ENCODE data around the gene GATAD2B. TPM values are rescaled to one million over a fixed set of nuclear protein-coding genes. Genes with fewer than 3 reads are reported as not detected.
A peak's percentile ranks its signal among the peaks of the same experiment; 100 is the strongest.

Gene GATAD2B
- total RNA-seq, 1 donor from 2014 or later = 48.4 TPM

GRCh38 chr1:153882296-153882912 is 40.4 kb downstream of the GATAD2B start:
- peak overlapping the region; percentile 62 for H3K27ac ChIP-seq (ENCODE audit: low read depth, low read length)
- DNase-seq (ENCODE audit: low read depth) (peak; percentile 11), FAIRE-seq (no peak)
- H3K4me3 ChIP-seq (ENCODE audit: insufficient read depth, low read depth, low read length) = peak overlapping the region; percentile 41
- Mint-ChIP-seq H3K4me1 (ENCODE audit: low read depth, unreplicated experiment) (peaks cover 9% of the 10 kb centered on the region), H3K36me3 (ENCODE audit: low read depth, unreplicated experiment) (no peaks in the 10 kb centered on the region), H3K27ac (ENCODE audit: unreplicated experiment) (no peak overlapping the region), H3K27me3 (ENCODE audit: low read depth, unreplicated experiment) (no peaks in the 10 kb centered on the region), H3K4me3 (ENCODE audit: unreplicated experiment) (no peak overlapping the region), H3K9me3 (ENCODE audit: unreplicated experiment) (no peaks in the 10 kb centered on the region)
- TF ChIP-seq CTCF (IDR thresholded peaks at IDR 0.05; ENCODE audit: insufficient read depth, low read depth, low read length) = no peak
- no peak for TF ChIP-seq EZH2 (IDR thresholded peaks at IDR 0.05; ENCODE audit: insufficient read depth, low read length)
- no peaks in the 10 kb centered on the region for H3K27me3 ChIP-seq (ENCODE audit: insufficient read depth, low read length)
- H2AFZ ChIP-seq (ENCODE audit: low read depth, low read length) = no peak overlapping the region
- no peaks in the 10 kb centered on the region for H3K36me3 ChIP-seq (ENCODE audit: insufficient read depth, low read length)
- H4K20me1 ChIP-seq (ENCODE audit: insufficient read depth, low read length) = peaks cover 34% of the 10 kb centered on the region
- peaks cover 86% of the 10 kb centered on the region for H3K79me2 ChIP-seq (ENCODE audit: insufficient read depth, low read length)
- H3K9ac ChIP-seq (ENCODE audit: low read length) = peak overlapping the region; percentile 84
- H3K9me3 ChIP-seq (ENCODE audit: insufficient read depth, low read depth, low read length) = no peaks in the 10 kb centered on the region
- H3K4me1 ChIP-seq (ENCODE audit: insufficient read depth, low read length) = peaks cover 18% of the 10 kb centered on the region
- H3K4me2 ChIP-seq (ENCODE audit: low read length) = peak overlapping the region; percentile 88

GRCh38 chr1:153881751-153882150 is 41.0 kb downstream of the GATAD2B start:
- Mint-ChIP-seq H3K27me3 (ENCODE audit: low read depth, unreplicated experiment) (no peaks in the 10 kb centered on the region), H3K27ac (ENCODE audit: unreplicated experiment) (no peak overlapping the region), H3K36me3 (ENCODE audit: low read depth, unreplicated experiment) (no peaks in the 10 kb centered on the region), H3K4me1 (ENCODE audit: low read depth, unreplicated experiment) (peaks cover 7% of the 10 kb centered on the region), H3K9me3 (ENCODE audit: unreplicated experiment) (no peaks in the 10 kb centered on the region), H3K4me3 (ENCODE audit: unreplicated experiment) (no peak overlapping the region)
- Histone ChIP-seq H3K9me3 (ENCODE audit: insufficient read depth, low read depth, low read length) (no peaks in the 10 kb centered on the region), H3K36me3 (ENCODE audit: insufficient read depth, low read length) (no peaks in the 10 kb centered on the region), H2AFZ (ENCODE audit: low read depth, low read length) (peak overlapping the region; percentile 19), H3K27ac (ENCODE audit: low read depth, low read length) (peak overlapping the region; percentile 62), H3K4me1 (ENCODE audit: insufficient read depth, low read length) (peaks cover 18% of the 10 kb centered on the region), H3K9ac (ENCODE audit: low read length) (peak overlapping the region; percentile 84), H3K79me2 (ENCODE audit: insufficient read depth, low read length) (peaks cover 86% of the 10 kb centered on the region), H4K20me1 (ENCODE audit: insufficient read depth, low read length) (peaks cover 34% of the 10 kb centered on the region), H3K4me3 (ENCODE audit: insufficient read depth, low read depth, low read length) (peak overlapping the region; percentile 41), H3K27me3 (ENCODE audit: insufficient read depth, low read length) (no peaks in the 10 kb centered on the region), H3K4me2 (ENCODE audit: low read length) (peak overlapping the region; percentile 88)
- no peak for FAIRE-seq
- TF ChIP-seq CTCF (IDR thresholded peaks at IDR 0.05; ENCODE audit: insufficient read depth, low read depth, low read length) (no peak), EZH2 (IDR thresholded peaks at IDR 0.05; ENCODE audit: insufficient read depth, low read length) (no peak)
- DNase-seq (ENCODE audit: low read depth) = peak; percentile 35

- H3K27ac Mint-ChIP-seq (ENCODE audit: unreplicated experiment) = no peak overlapping the region
- peaks cover 18% of the 10 kb centered on the region for H3K4me1 ChIP-seq (ENCODE audit: insufficient read depth, low read length)
- FAIRE-seq = peak; percentile 26
- no peak overlapping the region for H2AFZ ChIP-seq (ENCODE audit: low read depth, low read length)
- peaks cover 7% of the 10 kb centered on the region for H3K4me1 Mint-ChIP-seq (ENCODE audit: low read depth, unreplicated experiment)
- peak overlapping the region; percentile 41 for H3K4me3 ChIP-seq (ENCODE audit: insufficient read depth, low read depth, low read length)
- H3K27ac ChIP-seq (ENCODE audit: low read depth, low read length) = peak overlapping the region; percentile 62
- H3K4me2 ChIP-seq (ENCODE audit: low read length) = peak overlapping the region; percentile 88
- H3K9me3 ChIP-seq (ENCODE audit: insufficient read depth, low read depth, low read length) = no peaks in the 10 kb centered on the region
- peaks cover 84% of the 10 kb centered on the region for H3K79me2 ChIP-seq (ENCODE audit: insufficient read depth, low read length)
- no peaks in the 10 kb centered on the region for H3K27me3 Mint-ChIP-seq (ENCODE audit: low read depth, unreplicated experiment)
- no peaks in the 10 kb centered on the region for H3K36me3 Mint-ChIP-seq (ENCODE audit: low read depth, unreplicated experiment)
- no peaks in the 10 kb centered on the region for H3K9me3 Mint-ChIP-seq (ENCODE audit: unreplicated experiment)
- DNase-seq (ENCODE audit: low read depth) = peak; percentile 92
- no peaks in the 10 kb centered on the region for H3K27me3 ChIP-seq (ENCODE audit: insufficient read depth, low read length)
- no peaks in the 10 kb centered on the region for H3K36me3 ChIP-seq (ENCODE audit: insufficient read depth, low read length)
- H3K4me3 Mint-ChIP-seq (ENCODE audit: unreplicated experiment) = no peak overlapping the region
- no peak for TF ChIP-seq CTCF (IDR thresholded peaks at IDR 0.05; ENCODE audit: insufficient read depth, low read depth, low read length)
- no peak for TF ChIP-seq EZH2 (IDR thresholded peaks at IDR 0.05; ENCODE audit: insufficient read depth, low read length)
- peak overlapping the region; percentile 84 for H3K9ac ChIP-seq (ENCODE audit: low read length)
- peaks cover 33% of the 10 kb centered on the region for H4K20me1 ChIP-seq (ENCODE audit: insufficient read depth, low read length)
Observed at GRCh38 chr1:153880962-153881361, 41.8 kb downstream of the GATAD2B start.

All from astrocyte (in vitro differentiated cells and primary cell).